CD14-positive monocyte (primary cell): ENCODE data around the gene PHLPP1. TPM values are rescaled to one million over a fixed set of nuclear protein-coding genes. Genes with fewer than 3 reads are reported as not detected.

Experiments used
- DNase-seq, 3 donors: peaks; one replicate each; pipeline ENCODE4 v3.0.0-alpha.2; 2011 to 2022
- H2AFZ ChIP-seq: 2 replicates; pipeline ENCODE4 v1.6.0; 2012; ENCODE audit warnings: mild to moderate bottlenecking, low read depth, low read length, inconsistent platforms; ENCODE audit not compliant: insufficient read depth, poor library complexity, severe bottlenecking
- H3K27ac ChIP-seq, 2 donors: 1 replicate in 1 of 2; 2 replicates in 1 of 2; pipeline ENCODE4 v1.5.1; 2012 to 2013; ENCODE audit warnings: low read length in 2 of 2, control low read depth in 1 of 2, inconsistent platforms in 1 of 2, low read depth in 1 of 2, mild to moderate bottlenecking in 1 of 2
- H3K27me3 ChIP-seq, 2 donors: one replicate each; pipeline versions ENCODE4 v1.6.0 to v1.6.1; 2011 to 2013; ENCODE audit warnings: low read length in 2 of 2; ENCODE audit not compliant: control insufficient read depth in 2 of 2, insufficient read depth in 2 of 2
- H3K36me3 ChIP-seq, 2 donors: replicated peaks in 1 of 2; 1 replicate in 1 of 2; 2 replicates in 1 of 2; pipeline versions ENCODE4 v1.5.1 to v1.6.1; 2012 to 2013; ENCODE audit warnings: low read length in 2 of 2, control low read depth in 1 of 2, inconsistent platforms in 1 of 2, mild to moderate bottlenecking in 1 of 2; ENCODE audit not compliant: insufficient read depth in 2 of 2, control insufficient read depth in 1 of 2
- H3K4me1 ChIP-seq, 2 donors: 1 replicate in 1 of 2; 2 replicates in 1 of 2; pipeline versions ENCODE4 v1.5.1 to v1.6.1; 2012 to 2013; ENCODE audit warnings: low read length in 2 of 2, control low read depth in 1 of 2, inconsistent platforms in 1 of 2, mild to moderate bottlenecking in 1 of 2, moderate library complexity in 1 of 2; ENCODE audit not compliant: insufficient read depth in 2 of 2, control insufficient read depth in 1 of 2
- H3K4me2 ChIP-seq: replicated peaks from 2 replicates; pipeline ENCODE3; 2012; ENCODE audit warnings: low read length, moderate library complexity, mild to moderate bottlenecking; ENCODE audit not compliant: poor library complexity, severe bottlenecking; ENCODE audit errors: extremely low read depth
- H3K4me3 ChIP-seq, 3 experiments: fragments of 200-600 bp in 1 of 3; sonication (generic) in 1 of 3; replicated peaks in 1 of 3; 1 replicate in 2 of 3; 2 replicates in 1 of 3; pipeline ENCODE4 v1.5.1; 2011 to 2013; ENCODE audit warnings: low read length in 3 of 3, mild to moderate bottlenecking in 3 of 3, control low read depth in 2 of 3, low read depth in 2 of 3, inconsistent platforms in 1 of 3, moderate library complexity in 1 of 3
- H3K79me2 ChIP-seq: 2 replicates; pipeline ENCODE4 v1.6.0; 2012; ENCODE audit warnings: mild to moderate bottlenecking, control low read depth, inconsistent platforms, low read length, moderate library complexity; ENCODE audit not compliant: insufficient read depth
- H3K9ac ChIP-seq: 2 replicates; pipeline ENCODE4 v1.6.0; 2017; ENCODE audit warnings: low read length, mild to moderate bottlenecking; ENCODE audit not compliant: insufficient read depth, poor library complexity, severe bottlenecking
- H3K9me3 ChIP-seq, 2 donors: replicated peaks in 1 of 2; 1 replicate in 1 of 2; 2 replicates in 1 of 2; pipeline versions ENCODE4 v1.5.1 to v1.6.1; 2012 to 2013; ENCODE audit warnings: low read length in 2 of 2, control low read depth in 1 of 2; ENCODE audit not compliant: control insufficient read depth in 1 of 2, insufficient read depth in 1 of 2
- H4K20me1 ChIP-seq: 2 replicates; pipeline ENCODE4 v1.6.0; 2012; ENCODE audit warnings: mild to moderate bottlenecking, low read length, control low read depth, moderate library complexity; ENCODE audit not compliant: insufficient read depth
- H3K27ac Mint-ChIP-seq, 7 donors: one replicate each; pipeline ENCODE4 v1.8.0; 2020; ENCODE audit warnings: mild to moderate bottlenecking in 7 of 7, mixed read lengths in 7 of 7, moderate library complexity in 6 of 7, inconsistent platforms in 2 of 7
- H3K27me3 Mint-ChIP-seq, 3 donors: one replicate each; pipeline ENCODE4 v1.8.0; 2021 to 2022; ENCODE audit warnings: low read depth in 3 of 3, mild to moderate bottlenecking in 3 of 3, mixed read lengths in 3 of 3, moderate library complexity in 3 of 3, inconsistent platforms in 1 of 3
- H3K36me3 Mint-ChIP-seq, 2 donors: one replicate each; pipeline ENCODE4 v1.8.0; 2020; ENCODE audit warnings: mixed read lengths in 2 of 2, inconsistent platforms in 1 of 2, mild to moderate bottlenecking in 1 of 2
- H3K4me1 Mint-ChIP-seq: one replicate; pipeline ENCODE4 v1.8.0; 2020; ENCODE audit warnings: mild to moderate bottlenecking, mixed read lengths
- H3K4me3 Mint-ChIP-seq, 2 donors: one replicate each; pipeline ENCODE4 v1.8.0; 2020; ENCODE audit warnings: mild to moderate bottlenecking in 2 of 2, mixed read lengths in 2 of 2, moderate library complexity in 1 of 2
- H3K9me3 Mint-ChIP-seq, 7 donors: one replicate each; pipeline ENCODE4 v1.8.0; 2020 to 2022; ENCODE audit warnings: mixed read lengths in 7 of 7, mild to moderate bottlenecking in 6 of 7, moderate library complexity in 6 of 7, inconsistent platforms in 2 of 7
- WGBS: methylation state at CpG from one replicate; pipeline ENCODE4 v1.1.5; 2013; ENCODE audit warnings: missing lambda C conversion rate; ENCODE audit not compliant: insufficient coverage; 5-methylcytosine and 5-hydroxymethylcytosine counted together
- intact Hi-C, 2 donors: fragments of 100-400 bp; cut with micrococcal nuclease; formaldehyde crosslinking; loops; one replicate each; pipeline versions ENCODE4 v1.15.0 to v1.15.1; 2023
- polyA plus RNA-seq, 3 donors: library from polyadenylated mRNA; depleted of rRNA in 1 of 3; unstranded in 2 of 3; stranded (reverse) in 1 of 3; fragments of 300-500 nt in 2 of 3; fragments of >200 nt in 1 of 3; fragmentation: Illumina TruSeq in 2 of 3; gene quantifications; 1 replicate in 2 of 3; 2 replicates in 1 of 3; pipeline ENCODE4 v1.2.3, GENCODE V29; 2012 to 2021
- TF ChIP-seq, protein P1 (sequence below): fragments of 200-600 bp; IDR thresholded peaks from one replicate; pipeline ENCODE4 v1.8.0; 2022; ENCODE audit warnings: antibody characterized with exemption, mild to moderate bottlenecking

PHLPP1 gene
- polyA plus RNA-seq, 3 donors: 0.04 to 2.0 (median 0.55) TPM

DNA sequence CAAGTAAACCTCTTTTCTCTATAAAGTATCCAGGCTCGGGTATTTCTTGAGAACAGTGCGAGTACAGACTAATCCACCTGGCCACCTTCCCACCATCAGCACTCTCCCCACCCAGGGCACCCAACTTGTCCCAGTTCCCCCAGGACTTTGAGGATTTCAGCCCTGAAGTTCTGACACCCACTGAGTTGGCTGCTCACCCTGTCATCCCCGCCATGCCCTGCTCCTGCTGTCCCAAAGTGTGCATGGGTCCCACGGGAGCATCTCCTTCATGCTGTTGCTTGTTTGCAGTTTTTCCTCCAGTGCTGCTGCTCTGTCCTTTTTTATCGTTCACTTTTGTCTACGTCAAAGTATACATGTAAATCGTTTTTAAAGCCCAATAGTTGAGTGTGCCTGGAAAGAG lies 273.9 kb downstream of the PHLPP1 start:
- no peaks in the 10 kb centered on the region for H4K20me1 ChIP-seq
- DNase-seq: no peak
- no peak overlapping the region for H3K4me3 ChIP-seq
- 97% methylated on average over 5 of the region's 7 CpGs for WGBS
- H2AFZ ChIP-seq: no peak overlapping the region
- Mint-ChIP-seq H3K27ac (no peak overlapping the region), H3K36me3 (no peaks in the 10 kb centered on the region), H3K4me1 (no peaks in the 10 kb centered on the region), H3K27me3 (peaks cover 2 to 7% (median 3%) of the 10 kb centered on the region in 3 donors), H3K4me3 (no peak overlapping the region), H3K9me3 (peaks cover 0 to 10% (median 2%) of the 10 kb centered on the region in 7 donors)
- H3K79me2 ChIP-seq: no peaks in the 10 kb centered on the region
- H3K27me3 ChIP-seq: no peaks in the 10 kb centered on the region
- no peak overlapping the region for H3K9ac ChIP-seq
- no peaks in the 10 kb centered on the region for H3K9me3 ChIP-seq
- no peak overlapping the region for H3K27ac ChIP-seq
- no peaks in the 10 kb centered on the region for H3K4me1 ChIP-seq
- intact Hi-C loops: loop anchor here (10.0 kb wide), 2 partner anchors 274 to 354 kb away; partner anchors contain the start of gene PHLPP1 (in 1 of the 2)
- no peaks in the 10 kb centered on the region for H3K36me3 ChIP-seq
- H3K4me2 ChIP-seq: no peak overlapping the region
- TF ChIP-seq, protein P1, sequence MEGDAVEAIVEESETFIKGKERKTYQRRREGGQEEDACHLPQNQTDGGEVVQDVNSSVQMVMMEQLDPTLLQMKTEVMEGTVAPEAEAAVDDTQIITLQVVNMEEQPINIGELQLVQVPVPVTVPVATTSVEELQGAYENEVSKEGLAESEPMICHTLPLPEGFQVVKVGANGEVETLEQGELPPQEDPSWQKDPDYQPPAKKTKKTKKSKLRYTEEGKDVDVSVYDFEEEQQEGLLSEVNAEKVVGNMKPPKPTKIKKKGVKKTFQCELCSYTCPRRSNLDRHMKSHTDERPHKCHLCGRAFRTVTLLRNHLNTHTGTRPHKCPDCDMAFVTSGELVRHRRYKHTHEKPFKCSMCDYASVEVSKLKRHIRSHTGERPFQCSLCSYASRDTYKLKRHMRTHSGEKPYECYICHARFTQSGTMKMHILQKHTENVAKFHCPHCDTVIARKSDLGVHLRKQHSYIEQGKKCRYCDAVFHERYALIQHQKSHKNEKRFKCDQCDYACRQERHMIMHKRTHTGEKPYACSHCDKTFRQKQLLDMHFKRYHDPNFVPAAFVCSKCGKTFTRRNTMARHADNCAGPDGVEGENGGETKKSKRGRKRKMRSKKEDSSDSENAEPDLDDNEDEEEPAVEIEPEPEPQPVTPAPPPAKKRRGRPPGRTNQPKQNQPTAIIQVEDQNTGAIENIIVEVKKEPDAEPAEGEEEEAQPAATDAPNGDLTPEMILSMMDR: no peak

DNA sequence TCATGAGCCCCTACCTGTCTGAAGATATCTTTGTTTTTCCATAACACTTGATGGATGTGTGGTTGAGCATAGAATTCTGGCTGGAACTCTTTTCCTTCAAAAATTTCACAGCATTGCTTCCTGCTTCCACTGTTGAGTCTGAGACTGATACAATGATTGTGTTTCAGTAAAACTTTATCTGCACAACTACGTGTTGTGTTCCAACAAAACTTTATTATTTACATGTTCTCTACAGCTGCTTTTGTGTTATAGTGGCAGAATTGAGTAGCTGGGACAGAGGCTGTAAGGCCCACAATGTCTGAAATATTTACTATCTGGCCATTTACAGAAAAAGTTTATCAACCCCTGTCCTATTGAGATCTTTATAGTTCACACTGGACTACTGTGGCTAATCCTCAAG lies 275.3 kb downstream of the PHLPP1 start:
- Mint-ChIP-seq H3K27ac (no peak overlapping the region), H3K27me3 (peaks cover 3 to 7% (median 4%) of the 10 kb centered on the region in 3 donors), H3K9me3 (peaks cover 0 to 10% (median 2%) of the 10 kb centered on the region in 7 donors), H3K36me3 (no peaks in the 10 kb centered on the region), H3K4me1 (no peaks in the 10 kb centered on the region), H3K4me3 (no peak overlapping the region)
- Histone ChIP-seq H3K36me3 (no peaks in the 10 kb centered on the region), H3K4me2 (no peak overlapping the region), H3K79me2 (no peaks in the 10 kb centered on the region), H3K4me3 (no peak overlapping the region), H2AFZ (no peak overlapping the region), H3K9ac (no peak overlapping the region), H3K9me3 (no peaks in the 10 kb centered on the region), H3K4me1 (no peaks in the 10 kb centered on the region), H3K27ac (no peak overlapping the region), H3K27me3 (no peaks in the 10 kb centered on the region), H4K20me1 (no peaks in the 10 kb centered on the region)
- DNase-seq: no peak
- WGBS: no CpG with 5 or more reads among the region's 1 CpG
- intact Hi-C loops: no loop called here
- TF ChIP-seq, protein P1: no peak
